HG03025 (cell line): ENCODE data around the gene POGZ.
"Not testable (repeated sequence)": the region's sequence is repeated elsewhere in the genome, so short reads cannot be mapped to it uniquely, and the experiment has no call there.

Experiments
- ATAC-seq: cut with Tn5 transposase; IDR thresholded peaks from one replicate; pipeline ENCODE4 v1.9.1; 2021; ENCODE audit warnings: mild to moderate bottlenecking, moderate library complexity; ENCODE audit not compliant: unreplicated experiment, low FRiP score

The POGZ gene

GRCh38 chr1:151419819-151420218, 39.5 kb downstream of the POGZ start:
- no peak for ATAC-seq

- ATAC-seq: no peak
Measured at GRCh38 chr1:151418081-151418480, 41.2 kb downstream of the POGZ start.

GRCh38 chr1:151416231-151416630, 43.1 kb downstream of the POGZ start:
- ATAC-seq: no peak

- no peak for ATAC-seq
Measured at GRCh38 chr1:151411884-151412283, 47.4 kb downstream of the POGZ start.

GRCh38 chr1:151408891-151409290, 50.4 kb downstream of the POGZ start:
- ATAC-seq: no peak

GRCh38 chr1:151407304-151407703, 52.0 kb downstream of the POGZ start:
- no peak for ATAC-seq

- no peak for ATAC-seq
Measured at GRCh38 chr1:151406176-151406575, 53.1 kb downstream of the POGZ start.

GRCh38 chr1:151405187-151405951, 53.9 kb downstream of the POGZ start:
- no peak for ATAC-seq

- no peak for ATAC-seq
Measured at GRCh38 chr1:151403612-151404011, 55.7 kb downstream of the POGZ start.

- ATAC-seq: no peak
Measured at GRCh38 chr1:151402764-151403163, 56.5 kb downstream of the POGZ start.

GRCh38 chr1:151401860-151402259, 57.4 kb downstream of the POGZ start:
- no peak for ATAC-seq

GRCh38 chr1:151401125-151401788, 58.0 kb downstream of the POGZ start:
- ATAC-seq: no peak

GRCh38 chr1:151399324-151400171, 59.7 kb downstream of the POGZ start, which contains the start of gene PSMB4:
Gene PSMB4, plus strand, starts transcription at chr1:151399573. Its CDS starts 15 bp downstream, at chr1:151399588.
- peak; percentile 54 for ATAC-seq

- ATAC-seq: not testable (repeated sequence)
Measured at GRCh38 chr1:151396265-151396664, 63.0 kb downstream of the POGZ start.

GRCh38 chr1:151393583-151393982, 65.7 kb downstream of the POGZ start:
- ATAC-seq: no peak

- ATAC-seq: no peak
Measured at GRCh38 chr1:151391079-151391563, 68.2 kb downstream of the POGZ start.

GRCh38 chr1:151390221-151391078, 68.8 kb downstream of the POGZ start:
- ATAC-seq: not testable (repeated sequence)

- ATAC-seq: no peak
Measured at GRCh38 chr1:151386002-151386401, 73.3 kb downstream of the POGZ start.

GRCh38 chr1:151384584-151384983, 74.7 kb downstream of the POGZ start:
- ATAC-seq: no peak
